CD4-positive, CD25-positive, alpha-beta regulatory T cell (primary cell): Measurements from ENCODE around the gene NOL11. TPM values are rescaled to one million over a fixed set of nuclear protein-coding genes. Genes with fewer than 3 reads are reported as not detected.

ENCODE experiments used
- ATAC-seq, 2 donors: fragments of 150-1000 bp; cut with Tn5 transposase; one replicate each; pipeline ENCODE4 v1.10.0; 2021; ENCODE audit warnings: low read depth in 2 of 2, moderate number of reproducible peaks in 2 of 2, moderate library complexity in 1 of 2
- DNase-seq, 3 donors: peaks; one replicate each; pipeline versions ENCODE4 v3.0.0 to v3.0.0-alpha.2; 2012 to 2022; ENCODE audit warnings: mixed read lengths in 1 of 3
- H3K27ac ChIP-seq: one replicate; pipeline ENCODE4 v1.7.0; 2013; ENCODE audit warnings: mild to moderate bottlenecking, low read length; ENCODE audit not compliant: insufficient read depth, poor library complexity, severe bottlenecking
- H3K27me3 ChIP-seq: one replicate; pipeline ENCODE4 v1.7.0; 2013; ENCODE audit warnings: low read length; ENCODE audit not compliant: control insufficient read depth, insufficient read depth
- H3K36me3 ChIP-seq: one replicate; pipeline ENCODE4 v1.7.0; 2013; ENCODE audit warnings: mild to moderate bottlenecking, low read length, moderate library complexity; ENCODE audit not compliant: control insufficient read depth, insufficient read depth
- H3K4me1 ChIP-seq: 2 replicates; pipeline ENCODE4 v1.7.0; 2013; ENCODE audit warnings: mild to moderate bottlenecking, low read length; ENCODE audit not compliant: insufficient read depth, control insufficient read depth, poor library complexity, severe bottlenecking
- H3K4me3 ChIP-seq: one replicate; pipeline ENCODE4 v1.7.0; 2013; ENCODE audit warnings: low read depth, mild to moderate bottlenecking, low read length, moderate library complexity
- H3K9me3 ChIP-seq, 2 experiments: 1 replicate in 1 of 2; 2 replicates in 1 of 2; pipeline ENCODE4 v1.7.0; 2013; ENCODE audit warnings: low read length in 2 of 2, mild to moderate bottlenecking in 1 of 2, moderate library complexity in 1 of 2; ENCODE audit not compliant: control insufficient read depth in 2 of 2
- H3K27ac Mint-ChIP-seq, 3 donors: one replicate each; pipeline ENCODE4 v1.8.0; 2020 to 2022; ENCODE audit warnings: mild to moderate bottlenecking in 3 of 3, mixed read lengths in 3 of 3, moderate library complexity in 2 of 3
- H3K27me3 Mint-ChIP-seq: one replicate; pipeline ENCODE4 v1.8.0; 2022; ENCODE audit warnings: mild to moderate bottlenecking, mixed read lengths
- H3K36me3 Mint-ChIP-seq: one replicate; pipeline ENCODE4 v1.8.0; 2020; ENCODE audit warnings: mixed read lengths
- H3K4me1 Mint-ChIP-seq, 4 donors: one replicate each; pipeline ENCODE4 v1.8.0; 2020 to 2022; ENCODE audit warnings: mixed read lengths in 4 of 4, mild to moderate bottlenecking in 1 of 4
- H3K4me3 Mint-ChIP-seq, 4 donors: one replicate each; pipeline ENCODE4 v1.8.0; 2020 to 2022; ENCODE audit warnings: mild to moderate bottlenecking in 4 of 4, mixed read lengths in 4 of 4, moderate library complexity in 3 of 4
- H3K9me3 Mint-ChIP-seq, 7 donors: one replicate each; pipeline ENCODE4 v1.8.0; 2020 to 2022; ENCODE audit warnings: mixed read lengths in 7 of 7, mild to moderate bottlenecking in 3 of 7, moderate library complexity in 2 of 7
- polyA plus RNA-seq, 4 donors: library from polyadenylated mRNA; unstranded; fragments of 300-500 nt; fragmentation: Illumina TruSeq; gene quantifications; one replicate each; pipeline ENCODE4 v1.2.3, GENCODE V29; 2021
- total RNA-seq: library from RNA; stranded (reverse); gene quantifications from one replicate; pipeline ENCODE4 v1.2.3, GENCODE V29; 2022

The NOL11 gene
- total and polyA plus RNA-seq, 5 donors from 2014 or later: 18.6 to 62.0 (median 24.5) TPM

DNA sequence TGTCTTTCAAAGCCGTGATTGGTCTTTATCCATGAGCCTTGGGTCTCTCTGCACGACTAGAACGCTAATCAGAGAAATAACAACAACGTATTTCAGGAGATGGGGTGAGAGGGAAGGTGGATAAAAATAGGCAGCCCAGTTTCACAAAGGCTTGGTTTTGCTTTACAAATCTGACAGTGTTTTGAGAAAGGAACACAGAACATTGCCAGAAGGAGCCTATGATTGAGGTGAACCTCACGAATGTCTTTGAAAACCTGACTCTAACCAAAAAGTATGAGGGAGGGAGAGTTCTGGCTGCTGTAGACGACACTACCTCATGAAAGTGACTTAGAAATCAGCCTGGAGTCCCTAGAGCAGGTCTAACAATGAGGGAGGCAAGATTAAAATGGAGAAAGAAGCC lies 38.0 kb upstream of the NOL11 start:
- no peak overlapping the region for H3K27ac ChIP-seq
- peaks cover 13% of the 10 kb centered on the region for H3K36me3 Mint-ChIP-seq
- H3K4me3 Mint-ChIP-seq: no peak overlapping the region

DNA sequence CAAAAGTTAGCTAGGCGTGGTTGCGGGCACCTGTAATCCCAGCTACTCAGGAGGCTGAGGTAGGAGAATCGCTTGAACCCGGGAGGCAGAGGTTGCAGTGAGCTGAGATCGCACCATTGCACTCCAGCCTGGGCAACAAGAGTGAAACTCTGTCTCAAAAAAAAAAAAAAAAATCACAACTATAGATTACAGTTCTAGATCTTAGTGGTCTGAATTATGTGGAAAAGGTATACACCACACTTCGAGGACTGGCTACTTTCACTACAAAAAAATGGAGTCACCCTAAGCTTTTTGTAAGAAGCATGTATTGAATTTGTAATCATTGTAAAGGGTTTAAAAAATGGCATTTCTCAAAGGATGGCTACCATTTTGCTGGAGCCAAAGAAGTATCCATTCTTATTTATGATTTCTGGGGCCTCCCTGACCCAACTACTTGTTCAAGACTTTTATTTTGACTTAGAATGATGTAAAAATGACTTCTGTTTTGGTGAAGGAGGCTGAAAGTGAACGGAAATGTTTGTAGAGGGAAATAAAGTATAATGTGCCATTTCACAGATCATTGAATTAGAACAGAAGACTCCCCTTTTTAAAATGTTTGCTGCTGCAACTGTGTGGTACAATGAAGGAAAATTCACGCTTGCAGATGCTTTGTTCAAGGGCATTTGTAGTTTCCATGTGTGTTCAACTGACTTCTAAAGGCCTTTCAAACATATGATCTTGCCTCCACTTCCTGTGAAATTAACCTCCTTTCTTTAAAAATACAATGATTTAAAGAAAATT lies 37.1 kb upstream of the NOL11 start:
- H3K4me1 ChIP-seq: no peaks in the 10 kb centered on the region
- ATAC-seq (no peak), DNase-seq (no peak)
- peaks cover 7% of the 10 kb centered on the region for H3K36me3 ChIP-seq
- H3K27me3 ChIP-seq: no peaks in the 10 kb centered on the region
- Mint-ChIP-seq H3K4me1 (peaks cover 0 to 4% (median under 1%) of the 10 kb centered on the region in 4 donors), H3K27me3 (no peaks in the 10 kb centered on the region), H3K27ac (no peak overlapping the region), H3K4me3 (no peak overlapping the region), H3K9me3 (no peaks in the 10 kb centered on the region), H3K36me3 (peaks cover 7% of the 10 kb centered on the region)
- H3K9me3 ChIP-seq: no peaks in the 10 kb centered on the region
- H3K27ac ChIP-seq: no peak overlapping the region
- no peak overlapping the region for H3K4me3 ChIP-seq

More for the DNA sequence above, 38.0 kb upstream of the NOL11 start:
- Mint-ChIP-seq H3K9me3 (no peaks in the 10 kb centered on the region), H3K4me1 (peaks cover 0 to 4% (median under 1%) of the 10 kb centered on the region in 4 donors), H3K27me3 (no peaks in the 10 kb centered on the region), H3K27ac (peak overlapping the region in 2 of 3 donors; percentile 60 to 64)
- Histone ChIP-seq H3K9me3 (no peaks in the 10 kb centered on the region), H3K27me3 (no peaks in the 10 kb centered on the region), H3K4me3 (no peak overlapping the region), H3K36me3 (peaks cover 12% of the 10 kb centered on the region), H3K4me1 (no peaks in the 10 kb centered on the region)
- DNase-seq (no peak), ATAC-seq (no peak)

DNA sequence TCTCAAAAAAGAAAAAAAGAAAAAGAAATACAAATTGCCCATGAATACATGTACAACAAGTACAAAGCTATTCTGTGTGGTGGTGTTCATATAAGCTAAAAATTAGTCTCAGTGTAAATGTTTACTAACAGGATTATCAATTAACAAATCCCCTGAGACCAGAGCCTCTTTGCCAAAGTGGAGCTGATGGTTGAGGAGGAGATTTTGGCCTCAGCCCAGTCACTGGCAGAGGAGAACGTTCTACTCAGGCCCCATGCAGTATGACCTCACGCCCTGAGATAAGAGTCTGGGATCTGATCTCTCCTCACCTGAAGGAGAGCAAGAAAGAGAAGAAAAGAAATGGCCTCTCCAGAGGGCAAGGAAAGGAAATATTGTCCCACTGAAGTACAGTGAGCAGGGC lies 35.5 kb upstream of the NOL11 start:
- H3K27ac Mint-ChIP-seq: peak overlapping the region in 1 of 3 donors; percentile 63
- no peaks in the 10 kb centered on the region for H3K9me3 ChIP-seq
- no peaks in the 10 kb centered on the region for H3K4me1 ChIP-seq
- ATAC-seq (no peak), DNase-seq (no peak)
- H3K4me1 Mint-ChIP-seq: peaks cover 0 to 4% (median under 1%) of the 10 kb centered on the region in 4 donors
- H3K36me3 ChIP-seq: peaks cover 2% of the 10 kb centered on the region
- no peak overlapping the region for H3K27ac ChIP-seq
- H3K27me3 Mint-ChIP-seq: no peaks in the 10 kb centered on the region
- peaks cover 7% of the 10 kb centered on the region for H3K36me3 Mint-ChIP-seq
- H3K4me3 Mint-ChIP-seq: no peak overlapping the region
- H3K4me3 ChIP-seq: no peak overlapping the region
- H3K9me3 Mint-ChIP-seq: no peaks in the 10 kb centered on the region
- no peaks in the 10 kb centered on the region for H3K27me3 ChIP-seq

DNA sequence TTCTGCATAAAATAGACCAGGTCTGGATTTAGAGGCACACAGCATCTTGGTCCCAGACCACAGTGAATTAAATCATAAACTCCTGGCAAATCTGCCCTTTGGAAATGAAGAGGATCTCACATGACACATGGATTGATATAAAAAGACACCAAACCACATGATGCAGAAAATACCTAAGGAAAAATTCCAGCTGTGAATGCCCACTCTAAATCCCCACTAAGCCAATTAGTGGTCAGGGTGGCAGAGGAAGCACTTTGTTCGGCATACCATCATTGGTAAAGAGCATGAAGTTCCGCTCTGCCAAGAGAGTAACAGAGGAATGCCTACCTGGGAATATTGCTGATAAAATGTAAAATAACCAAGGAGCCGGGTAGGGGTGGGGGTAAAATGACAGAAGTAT lies 32.4 kb upstream of the NOL11 start:
- no peaks in the 10 kb centered on the region for H3K4me1 ChIP-seq
- no peaks in the 10 kb centered on the region for H3K27me3 Mint-ChIP-seq
- no peak overlapping the region for H3K27ac ChIP-seq
- no peaks in the 10 kb centered on the region for H3K9me3 Mint-ChIP-seq
- H3K9me3 ChIP-seq: no peaks in the 10 kb centered on the region
- H3K4me3 ChIP-seq: no peak overlapping the region
- H3K27ac Mint-ChIP-seq: no peak overlapping the region
- H3K4me3 Mint-ChIP-seq: no peak overlapping the region
- DNase-seq: no peak
- no peaks in the 10 kb centered on the region for H3K27me3 ChIP-seq
- no peaks in the 10 kb centered on the region for H3K36me3 Mint-ChIP-seq
- peaks cover 0 to 4% (median under 1%) of the 10 kb centered on the region in 4 donors for H3K4me1 Mint-ChIP-seq
- no peaks in the 10 kb centered on the region for H3K36me3 ChIP-seq
- ATAC-seq: no peak

DNA sequence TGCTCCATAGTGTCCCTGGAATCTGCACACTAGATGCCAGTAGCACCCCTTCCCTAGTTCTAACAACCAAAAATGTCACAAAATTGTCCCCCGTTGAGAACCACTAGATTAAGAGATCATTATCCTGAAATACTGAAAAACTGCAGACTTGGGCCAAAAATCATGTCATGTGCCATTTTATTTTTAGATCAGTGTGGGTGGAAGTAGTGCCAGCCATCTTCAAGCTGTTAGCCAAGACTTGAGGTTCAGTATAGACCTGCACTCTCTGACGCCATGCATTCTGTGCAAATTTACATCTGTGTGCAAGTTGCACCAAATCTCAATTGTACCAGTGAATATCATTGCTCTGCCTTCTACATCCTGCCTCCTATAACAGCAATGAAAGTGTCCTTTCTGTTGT lies 31.5 kb upstream of the NOL11 start:
- H3K36me3 ChIP-seq: no peaks in the 10 kb centered on the region
- Mint-ChIP-seq H3K4me3 (no peak overlapping the region), H3K9me3 (no peaks in the 10 kb centered on the region), H3K27ac (peak overlapping the region in 1 of 3 donors; percentile 18), H3K4me1 (peaks cover 0 to 4% (median 0%) of the 10 kb centered on the region in 4 donors), H3K27me3 (no peaks in the 10 kb centered on the region), H3K36me3 (no peaks in the 10 kb centered on the region)
- H3K27ac ChIP-seq: no peak overlapping the region
- H3K4me1 ChIP-seq: no peaks in the 10 kb centered on the region
- no peak overlapping the region for H3K4me3 ChIP-seq
- no peaks in the 10 kb centered on the region for H3K27me3 ChIP-seq
- DNase-seq: no peak
- H3K9me3 ChIP-seq: no peaks in the 10 kb centered on the region
- ATAC-seq: no peak

DNA sequence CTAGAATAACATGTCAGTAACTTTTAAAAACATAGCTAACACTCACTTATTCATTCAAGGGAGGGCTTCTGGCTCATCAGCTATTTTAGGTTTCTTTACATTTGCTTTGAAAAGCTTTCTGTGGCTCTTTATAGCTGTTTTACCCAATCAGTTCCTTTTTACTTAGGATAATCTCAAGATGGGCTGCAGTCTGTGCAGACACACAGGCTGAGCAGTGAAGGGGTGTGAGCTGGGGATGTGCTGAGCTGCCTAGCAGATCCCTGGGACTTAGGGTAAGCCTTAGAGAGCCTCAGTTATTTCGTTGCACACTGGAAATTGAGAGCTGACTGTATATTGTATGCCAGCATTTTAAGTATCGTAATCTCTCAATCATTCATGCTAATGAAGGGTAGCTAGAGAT lies 30.2 kb upstream of the NOL11 start:
- H3K36me3 ChIP-seq: peaks cover under 1% of the 10 kb centered on the region
- no peak for ATAC-seq
- no peak overlapping the region for H3K4me3 ChIP-seq
- Mint-ChIP-seq H3K4me1 (peaks cover 0 to 4% (median 0%) of the 10 kb centered on the region in 4 donors), H3K36me3 (peaks cover 7% of the 10 kb centered on the region), H3K27ac (no peak overlapping the region), H3K4me3 (no peak overlapping the region), H3K27me3 (no peaks in the 10 kb centered on the region), H3K9me3 (no peaks in the 10 kb centered on the region)
- H3K27ac ChIP-seq: no peak overlapping the region
- no peak for DNase-seq
- no peaks in the 10 kb centered on the region for H3K4me1 ChIP-seq
- no peaks in the 10 kb centered on the region for H3K9me3 ChIP-seq
- no peaks in the 10 kb centered on the region for H3K27me3 ChIP-seq

DNA sequence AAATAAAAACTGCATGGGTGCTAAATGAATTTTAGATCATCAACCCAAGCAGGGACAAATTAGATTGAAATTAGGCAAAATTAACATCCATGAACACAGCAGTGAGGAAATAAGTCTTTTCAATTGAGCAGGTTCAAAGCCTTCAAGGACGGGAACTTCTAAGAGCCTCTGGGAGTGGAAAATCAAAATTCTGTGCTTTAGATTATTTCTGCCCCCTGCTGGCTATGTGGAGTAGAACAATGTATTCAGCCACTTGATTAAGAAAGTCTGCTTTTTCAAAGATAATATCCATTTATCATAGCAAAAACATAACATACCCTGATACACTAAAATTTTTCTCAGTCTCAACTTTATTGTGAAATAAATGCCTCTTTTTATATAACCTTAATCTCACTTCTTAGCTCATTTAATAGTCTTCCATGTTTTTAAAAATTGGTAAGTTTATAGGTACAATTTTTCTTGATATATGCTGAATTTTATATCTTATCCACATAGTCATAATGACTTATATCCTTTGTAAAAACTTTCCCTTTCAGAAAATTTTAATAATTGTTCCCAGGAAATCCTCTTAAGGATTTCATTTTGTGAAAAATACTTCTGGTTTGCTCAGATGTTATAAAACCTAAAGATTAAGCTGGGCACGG lies 28.1 kb upstream of the NOL11 start:
- Mint-ChIP-seq H3K9me3 (no peaks in the 10 kb centered on the region), H3K27me3 (no peaks in the 10 kb centered on the region), H3K36me3 (peaks cover 21% of the 10 kb centered on the region), H3K27ac (no peak overlapping the region), H3K4me1 (peaks cover 0 to 4% (median under 1%) of the 10 kb centered on the region in 4 donors), H3K4me3 (no peak overlapping the region)
- Histone ChIP-seq H3K36me3 (peaks cover 10% of the 10 kb centered on the region), H3K4me1 (no peaks in the 10 kb centered on the region), H3K27ac (no peak overlapping the region), H3K9me3 (no peaks in the 10 kb centered on the region), H3K4me3 (no peak overlapping the region), H3K27me3 (no peaks in the 10 kb centered on the region)
- no peak for ATAC-seq
- DNase-seq: peak; percentile 25 to 74 (median 58)
